ENCODE data around the gene HNRNPAB.
"Not testable (repeated sequence)": the region's sequence is repeated elsewhere in the genome, so short reads cannot be mapped to it uniquely, and the experiment has no call there.

HNRNPAB gene

GRCh38 chr5:178247481-178248456, 43.4 kb downstream of the HNRNPAB start:
- no peak for DNase-seq

- no peak for DNase-seq
These were observed 44.4 kb downstream of the HNRNPAB start for GRCh38 chr5:178248750-178249149.

GRCh38 chr5:178249191-178249989, 45.1 kb downstream of the HNRNPAB start:
- peak; percentile 2 for DNase-seq

- DNase-seq = no peak
These were observed 45.9 kb downstream of the HNRNPAB start for GRCh38 chr5:178250263-178250662.

- no peak for DNase-seq
These were observed 47.9 kb downstream of the HNRNPAB start for GRCh38 chr5:178252258-178252657.

GRCh38 chr5:178253632-178254031, 49.3 kb downstream of the HNRNPAB start:
- not testable (repeated sequence) for DNase-seq

- DNase-seq = no peak
These were observed 52.4 kb downstream of the HNRNPAB start for GRCh38 chr5:178256746-178257145.

- no peak for DNase-seq
These were observed 53.3 kb downstream of the HNRNPAB start for GRCh38 chr5:178257650-178258049.

GRCh38 chr5:178259623-178260536, 55.5 kb downstream of the HNRNPAB start:
- no peak for DNase-seq
